22Rv1 (cell line): Measurements from ENCODE around the gene IFITM2.
"Not testable (repeated sequence)": the region's sequence is repeated elsewhere in the genome, so short reads cannot be mapped to it uniquely, and the experiment has no call there.

Experiments
- H3K27ac ChIP-seq: fragments of 450-650 bp; 2 replicates; pipeline ENCODE4 v1.5.1; 2017
- ZFX ChIP-seq: fragments of 450-650 bp; IDR thresholded peaks from 2 replicates; pipeline ENCODE4 v1.6.1; 2017; ENCODE audit warnings: antibody characterized with exemption, borderline replicate concordance
- TF ChIP-seq, protein P1 (sequence below): fragments of 450-650 bp; IDR thresholded peaks from 2 replicates; pipeline ENCODE4 v1.5.1; 2017; ENCODE audit warnings: mild to moderate bottlenecking

IFITM2 gene

DNA sequence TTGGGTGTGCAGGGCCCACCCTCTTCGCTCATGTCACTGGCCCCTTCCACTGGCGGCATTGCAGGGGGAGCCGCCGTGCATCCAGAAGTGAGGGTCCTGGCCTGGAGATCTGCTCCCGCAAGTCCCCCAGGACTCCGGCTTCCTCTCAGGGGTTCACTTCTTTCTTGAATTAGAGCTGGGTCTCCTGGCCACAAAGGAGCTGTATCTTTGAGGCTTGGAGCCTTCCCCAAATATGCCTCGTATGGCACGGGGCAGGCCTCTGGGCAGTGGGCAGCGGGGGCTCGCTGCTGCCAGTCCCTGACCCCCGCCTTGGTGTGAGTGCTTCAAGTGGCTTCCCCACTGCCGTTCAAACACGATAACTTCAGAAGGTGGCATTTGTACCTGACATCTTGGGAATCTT, 20.4 kb downstream of the IFITM2 start:
- no peak overlapping the region for H3K27ac ChIP-seq
- no peak for TF ChIP-seq ZFX
- TF ChIP-seq, protein P1, sequence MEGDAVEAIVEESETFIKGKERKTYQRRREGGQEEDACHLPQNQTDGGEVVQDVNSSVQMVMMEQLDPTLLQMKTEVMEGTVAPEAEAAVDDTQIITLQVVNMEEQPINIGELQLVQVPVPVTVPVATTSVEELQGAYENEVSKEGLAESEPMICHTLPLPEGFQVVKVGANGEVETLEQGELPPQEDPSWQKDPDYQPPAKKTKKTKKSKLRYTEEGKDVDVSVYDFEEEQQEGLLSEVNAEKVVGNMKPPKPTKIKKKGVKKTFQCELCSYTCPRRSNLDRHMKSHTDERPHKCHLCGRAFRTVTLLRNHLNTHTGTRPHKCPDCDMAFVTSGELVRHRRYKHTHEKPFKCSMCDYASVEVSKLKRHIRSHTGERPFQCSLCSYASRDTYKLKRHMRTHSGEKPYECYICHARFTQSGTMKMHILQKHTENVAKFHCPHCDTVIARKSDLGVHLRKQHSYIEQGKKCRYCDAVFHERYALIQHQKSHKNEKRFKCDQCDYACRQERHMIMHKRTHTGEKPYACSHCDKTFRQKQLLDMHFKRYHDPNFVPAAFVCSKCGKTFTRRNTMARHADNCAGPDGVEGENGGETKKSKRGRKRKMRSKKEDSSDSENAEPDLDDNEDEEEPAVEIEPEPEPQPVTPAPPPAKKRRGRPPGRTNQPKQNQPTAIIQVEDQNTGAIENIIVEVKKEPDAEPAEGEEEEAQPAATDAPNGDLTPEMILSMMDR: no peak

DNA sequence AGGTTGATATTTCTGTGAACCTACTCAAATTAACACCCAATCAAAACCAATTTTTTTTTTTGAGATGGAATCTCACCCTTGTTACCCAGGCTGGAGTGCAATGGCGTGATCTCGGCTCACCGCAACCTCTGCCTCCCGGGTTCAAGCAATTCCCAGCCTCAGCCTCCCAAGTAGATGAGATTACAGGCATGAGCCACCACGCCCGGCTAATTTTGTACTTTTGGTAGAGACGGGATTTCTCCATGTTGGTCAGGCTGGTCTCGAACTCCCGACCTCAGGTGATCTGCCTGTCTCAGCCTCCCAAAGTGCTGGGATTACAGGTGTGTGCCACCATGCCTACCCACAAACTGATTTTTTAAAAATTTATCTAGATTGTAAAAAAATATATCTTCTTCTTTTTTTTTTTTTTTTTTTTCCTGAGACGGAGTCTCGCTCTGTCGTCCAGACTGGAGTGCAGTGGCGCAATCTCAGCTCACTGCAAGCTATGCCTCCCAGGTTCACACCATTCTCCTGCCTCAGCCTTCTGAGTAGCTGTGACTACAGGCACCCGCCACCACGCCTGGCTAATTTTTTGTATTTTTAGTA, 21.0 kb downstream of the IFITM2 start:
- H3K27ac ChIP-seq: not testable (repeated sequence)

DNA sequence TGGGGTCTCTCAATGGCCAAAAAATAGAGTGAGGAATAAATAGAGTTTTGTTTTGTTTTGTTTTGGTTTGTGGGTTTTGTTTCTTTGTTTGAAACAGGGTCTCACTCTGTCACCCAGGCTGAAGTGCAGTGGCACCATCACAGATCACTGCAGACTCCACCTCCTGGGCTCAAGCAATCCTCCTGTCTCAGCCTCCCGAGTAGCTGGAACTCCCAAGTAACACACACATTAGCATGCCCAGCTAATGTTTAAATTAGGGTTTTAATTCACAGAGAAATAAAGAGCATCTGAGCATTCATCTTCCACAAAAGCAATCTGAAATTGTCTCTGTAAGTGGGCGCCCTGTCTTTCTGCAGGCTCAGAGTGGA, 22.3 kb downstream of the IFITM2 start:
- H3K27ac ChIP-seq: no peak overlapping the region
- TF ChIP-seq ZFX: no peak
- TF ChIP-seq, protein P1: no peak

DNA sequence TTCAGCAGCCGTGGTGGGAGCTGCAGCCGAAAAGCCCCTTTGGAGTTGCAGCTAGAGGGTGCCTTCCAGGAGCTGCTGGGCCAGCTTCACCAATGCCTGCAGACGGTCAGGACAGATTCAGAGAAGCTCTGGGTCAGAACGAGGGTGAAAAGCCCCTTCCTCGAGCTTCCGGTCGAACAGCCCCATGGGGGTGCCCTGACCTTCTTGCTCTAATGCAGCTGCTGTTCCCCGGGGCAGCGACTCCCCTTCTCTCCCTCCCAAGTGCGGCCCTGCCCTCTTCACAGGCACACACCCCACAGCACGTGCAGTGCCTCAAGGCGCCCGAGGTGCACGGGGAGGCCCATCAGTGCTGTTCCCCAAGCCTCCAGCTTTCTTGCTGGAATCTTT, 22.7 kb downstream of the IFITM2 start:
- no peak overlapping the region for H3K27ac ChIP-seq
- TF ChIP-seq, protein P1: no peak
- no peak for TF ChIP-seq ZFX

DNA sequence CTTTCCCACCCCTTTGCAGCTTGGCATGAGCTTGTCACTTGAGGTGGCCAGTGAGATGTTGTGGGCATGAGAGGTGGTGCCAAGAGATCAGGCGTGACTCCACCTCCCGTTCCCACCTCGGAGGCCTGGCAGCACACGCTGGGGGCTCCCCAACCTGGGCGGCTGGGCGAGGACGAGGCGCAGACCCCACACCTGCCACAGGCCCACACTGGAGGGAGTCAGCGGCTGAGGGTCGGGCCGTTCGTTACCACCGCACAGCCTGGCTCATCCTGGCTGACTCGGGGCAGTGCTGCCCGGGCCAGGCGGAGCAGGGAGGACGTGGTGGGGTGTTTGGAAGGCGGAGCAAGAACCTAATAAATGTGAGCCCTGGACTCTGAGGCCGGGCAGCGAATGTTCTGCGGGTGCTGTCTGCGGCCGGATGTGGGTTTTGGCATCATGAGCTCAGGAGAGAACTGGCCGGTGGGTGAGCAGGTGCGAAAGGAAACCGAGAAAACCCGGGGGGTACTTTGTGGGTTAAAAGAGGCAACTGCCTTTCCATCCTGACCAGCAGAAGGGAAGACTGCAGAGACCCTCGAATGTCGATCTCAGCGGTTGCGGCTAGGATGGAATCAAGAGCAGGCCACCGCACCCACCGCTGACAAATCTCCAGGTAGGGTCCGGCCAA, 23.2 kb downstream of the IFITM2 start:
- no peak overlapping the region for H3K27ac ChIP-seq
- TF ChIP-seq, protein P1: no peak
- no peak for TF ChIP-seq ZFX

DNA sequence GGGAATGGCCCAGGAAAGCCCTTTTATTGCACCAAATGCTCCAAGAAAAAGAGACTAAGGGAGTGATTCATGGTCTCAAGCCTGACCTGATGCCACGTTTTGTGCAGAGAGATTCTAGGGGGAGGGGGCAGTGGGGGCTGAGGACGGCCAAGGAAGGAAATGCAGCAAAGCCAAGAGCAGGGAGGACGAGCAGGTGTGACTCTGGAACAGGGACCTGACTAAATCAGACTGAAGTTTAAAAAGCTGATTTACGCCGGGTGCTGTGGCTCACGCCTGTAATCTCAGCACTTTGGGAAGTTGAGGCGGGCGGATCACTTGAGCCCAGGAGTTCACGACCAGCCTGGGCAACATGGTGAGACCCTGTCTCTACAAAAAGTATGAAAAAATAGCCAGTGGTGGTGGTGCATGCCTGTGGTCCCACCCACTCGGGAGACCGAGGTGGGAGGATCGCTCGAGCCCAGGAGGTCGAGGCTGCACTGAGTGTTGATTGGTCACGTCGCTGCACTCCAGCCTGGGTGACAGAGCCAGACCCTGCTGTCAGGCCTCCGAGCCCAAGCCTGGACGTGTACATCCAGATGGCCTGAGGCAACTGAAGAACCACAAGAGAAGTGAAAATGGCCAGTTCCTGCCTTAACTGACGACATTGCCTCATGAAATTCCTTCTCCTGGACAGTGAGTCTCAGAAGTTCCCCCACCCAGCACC, 23.9 kb downstream of the IFITM2 start:
- no peak overlapping the region for H3K27ac ChIP-seq
- TF ChIP-seq, protein P1: no peak
- no peak for TF ChIP-seq ZFX

DNA sequence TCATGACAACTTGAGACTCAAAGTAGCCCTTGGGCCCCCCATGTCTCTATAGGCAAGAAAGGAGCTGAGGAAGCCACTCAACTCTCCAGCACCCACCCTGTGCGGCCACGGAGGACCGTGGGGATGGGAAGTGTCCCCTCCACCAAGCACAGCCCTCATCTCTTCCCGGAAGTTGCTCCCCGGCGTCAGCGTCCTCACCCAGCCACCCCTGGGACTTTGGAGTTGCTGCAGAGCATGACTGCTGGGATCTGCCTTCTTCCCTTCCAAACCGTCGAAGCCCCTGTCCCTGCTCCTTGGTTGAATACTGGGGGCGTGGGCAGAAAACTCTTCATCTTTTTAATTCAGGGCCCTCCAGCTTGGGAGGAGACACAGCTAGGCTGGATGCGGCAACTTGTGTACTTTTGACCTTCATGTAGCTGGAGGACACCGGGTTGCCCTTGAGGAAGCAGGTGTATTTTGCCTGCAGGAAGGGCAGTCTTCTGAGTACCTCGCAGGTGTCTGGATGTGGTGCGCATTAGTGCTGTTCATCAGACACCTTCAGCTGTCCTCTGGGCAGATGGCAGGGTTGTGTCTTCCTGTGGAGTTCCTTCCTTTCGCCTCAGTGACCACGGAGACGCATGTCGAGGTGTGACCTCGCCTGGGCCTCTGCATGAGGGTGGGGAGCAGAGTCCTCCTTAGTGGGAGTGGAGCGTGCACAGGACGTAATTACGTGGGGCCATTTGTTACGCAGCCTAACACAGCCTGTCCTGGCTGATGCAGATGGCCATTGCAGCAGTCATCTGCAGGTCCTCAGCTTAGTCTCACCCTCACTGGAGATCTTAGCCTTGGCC, 25.2 kb downstream of the IFITM2 start:
- no peak overlapping the region for H3K27ac ChIP-seq
- TF ChIP-seq ZFX: no peak
- TF ChIP-seq, protein P1: no peak

DNA sequence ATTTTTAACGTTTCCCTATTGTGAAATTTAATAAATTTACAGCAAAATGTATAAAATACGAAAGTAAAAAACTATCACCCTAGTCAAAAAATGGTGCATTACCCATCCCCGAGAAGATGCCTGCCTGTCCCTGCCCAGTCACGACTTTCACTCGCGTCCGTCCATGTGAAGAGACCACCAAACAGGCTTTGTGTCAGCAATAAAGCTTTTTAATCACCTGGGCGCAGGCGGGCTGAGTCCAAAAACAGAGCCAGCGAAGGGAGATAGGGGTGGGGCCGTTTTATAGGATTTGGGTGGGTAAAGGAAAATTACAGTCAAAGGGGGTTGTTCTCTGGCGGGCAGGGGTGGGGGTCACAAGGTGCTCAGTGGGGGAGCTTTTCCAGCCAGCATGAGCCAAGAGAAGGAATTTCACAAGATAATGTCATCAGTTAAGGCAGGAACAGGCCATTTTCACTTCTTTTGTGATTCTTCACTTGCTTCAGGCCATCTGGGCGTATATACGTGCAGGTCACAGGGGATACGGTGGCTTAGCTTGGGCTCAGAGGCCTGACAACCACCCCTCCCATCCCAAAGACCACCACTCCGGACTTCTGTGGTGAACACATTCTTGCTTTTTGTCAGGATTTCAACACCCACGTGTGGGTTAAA, 26.1 kb downstream of the IFITM2 start:
- not testable (repeated sequence) for H3K27ac ChIP-seq
